Hematopoietic multipotent progenitor cell treated with erythropoietin and hydrocortisone succinate and interleukin-3 and kit ligand, for 15 days (in vitro differentiated cells): ENCODE measurements around the gene FKBP2.
A peak's percentile ranks its signal among the peaks of the same experiment; 100 is the strongest.

Experiments
- DNase-seq: peaks from one replicate; pipeline ENCODE4 v3.0.0-alpha.2; 2015; ENCODE audit warnings: low spot score

Gene FKBP2

GRCh38 chr11:64285885-64286800, 45.2 kb downstream of the FKBP2 start:
- DNase-seq, result peak; percentile 72

- no peak for DNase-seq
Observed at GRCh38 chr11:64286801-64287159, 45.9 kb downstream of the FKBP2 start.

GRCh38 chr11:64287676-64288352, 46.9 kb downstream of the FKBP2 start:
- DNase-seq, result no peak

GRCh38 chr11:64288353-64288750, 47.5 kb downstream of the FKBP2 start:
- no peak for DNase-seq

GRCh38 chr11:64289002-64289564, 48.2 kb downstream of the FKBP2 start:
- DNase-seq, result no peak

GRCh38 chr11:64290352-64291261, 49.7 kb downstream of the FKBP2 start:
- DNase-seq, result no peak

- no peak for DNase-seq
Observed at GRCh38 chr11:64291262-64291751, 50.4 kb downstream of the FKBP2 start, which contains the start of gene KCNK4. Gene KCNK4 (plus strand): TSS chr11:64291302. CDS start chr11:64293019, 1,717 bp downstream.

GRCh38 chr11:64291752-64292459, 51.0 kb downstream of the FKBP2 start:
- DNase-seq, result no peak

- no peak for DNase-seq
Observed at GRCh38 chr11:64292460-64293254, 51.8 kb downstream of the FKBP2 start.
